Ovary (tissue), 9 donors: ENCODE measurements around the gene AGO3. TPM values are rescaled to one million over a fixed set of nuclear protein-coding genes. Genes with fewer than 3 reads are reported as not detected.

Experiments used
- DNase-seq, 5 donors: peaks; one replicate each; pipeline ENCODE4 v3.0.0-alpha.2; 2019 to 2020
- H3K27ac ChIP-seq, 2 donors: fragments of 200-600 bp; one replicate each; pipeline versions ENCODE4 v1.5.1 to v1.8.0; 2019 to 2022
- H3K27me3 ChIP-seq: fragments of 200-600 bp; one replicate; pipeline ENCODE4 v1.8.0; 2022
- H3K36me3 ChIP-seq: fragments of 200-600 bp; sonication (generic); one replicate; pipeline ENCODE4 v1.5.1; 2019
- H3K4me1 ChIP-seq: one replicate; pipeline ENCODE4 v1.8.1; 2013; ENCODE audit warnings: mild to moderate bottlenecking, moderate library complexity; ENCODE audit not compliant: insufficient read depth
- H3K4me3 ChIP-seq: fragments of 200-600 bp; sonication (generic); one replicate; pipeline ENCODE4 v1.5.1; 2017
- H3K9me3 ChIP-seq, 2 donors: fragments of 200-600 bp in 1 of 2; sonication (generic) in 1 of 2; one replicate each; pipeline versions ENCODE4 v1.5.1 to v1.8.1; 2013 to 2019; ENCODE audit warnings: mild to moderate bottlenecking in 1 of 2, moderate library complexity in 1 of 2
- CTCF ChIP-seq, 3 donors: fragments of 450-650 bp in 2 of 3; fragments of 200-600 bp in 1 of 3; IDR thresholded peaks; one replicate each; pipeline versions ENCODE4 v1.5.1 to v1.8.0; 2016 to 2022; ENCODE audit warnings: antibody characterized with exemption in 3 of 3, mild to moderate bottlenecking in 1 of 3
- EP300 ChIP-seq: sonication (generic); formaldehyde crosslinking; IDR thresholded peaks from one replicate; pipeline ENCODE4 v1.6.1; 2017; ENCODE audit warnings: antibody characterized with exemption
- POLR2A ChIP-seq: fragments of 450-650 bp; IDR thresholded peaks from one replicate; pipeline ENCODE4 v1.6.1; 2017; ENCODE audit warnings: antibody characterized with exemption, mild to moderate bottlenecking, moderate library complexity
- WGBS, 3 donors: extraction: QIAGEN DNeasy Blood & Tissue Kit in 1 of 3; methylation state at CpG; one replicate each; pipeline versions ENCODE4 v1.1.5 to v1.1.7; 2013 to 2017; 5-methylcytosine and 5-hydroxymethylcytosine counted together
- intact Hi-C, 4 donors: fragments of 100-400 bp; cut with DNase I; formaldehyde crosslinking; loops; one replicate each; pipeline versions ENCODE4 v1.11.0 to v1.15.1; 2022 to 2023
- polyA plus RNA-seq, 2 donors: library from polyadenylated mRNA; stranded (reverse); fragments of 200-250 nt in 1 of 2; fragments of 350-450 nt in 1 of 2; fragmentation: Illumina TruSeq in 1 of 2; extraction: RNeasy Lipid Tissue Mini Kit (QIAGEN cat#74804) in 1 of 2; gene quantifications; one replicate each; pipeline ENCODE4 v1.2.3, GENCODE V29; 2013 to 2014
- total RNA-seq, 7 donors: library from RNA; depleted of rRNA in 2 of 7; stranded (reverse); fragments of >200 nt in 2 of 7; fragmentation: NEBNext Ultra II Directional in 3 of 7; extraction: Animal tissue kit (Norgen Biotek cat#: 25700) in 3 of 7; gene quantifications; one replicate each; pipeline versions ENCODE4 v1.1.0 to v1.2.4, GENCODE V29; 2016 to 2023
- donor health status: DM: no; HTN: no; CAD: no; lungs with moderate emphysema.
- donor health status: DM: no; HTN: no; CAD: no.
- donor health status: Bipolar disorder and iron deficiency.
- donor health status: DM: yes; HTN: yes; CAD: no.
- donor health status: DM: no; HTN: no; CAD: no.
- donor health status: DM: yes; HTN: yes; CAD: no.

The AGO3 gene
- total and polyA plus RNA-seq, 9 donors, result 3.8 to 44.1 (median 30.7) TPM

GRCh38 chr1:35883635-35884101 is 47.2 kb upstream of the AGO3 start:
- intact Hi-C loops, result loop anchor here in 1 of 4 donors (5.0 kb wide), 1 partner anchor 204 kb away; the partner anchor contains the start of gene ADPRS
- peaks cover 4% of the 10 kb centered on the region for H3K4me1 ChIP-seq
- H3K27ac ChIP-seq, result peak overlapping the region; percentile 67 to 72
- H3K4me3 ChIP-seq, result peak overlapping the region; percentile 99
- peak; percentile 62 to 78 (median 71) for DNase-seq
- WGBS, 3 donors, result 0 to 1% (median 0%) methylated on average over 19 to 29 of the region's 29 CpGs
- no peaks in the 10 kb centered on the region for H3K36me3 ChIP-seq
- no peaks in the 10 kb centered on the region for H3K27me3 ChIP-seq
- TF ChIP-seq POLR2A (no peak), CTCF (IDR thresholded peaks at IDR 0.05) (no peak), EP300 (no peak)
- H3K9me3 ChIP-seq, result no peaks in the 10 kb centered on the region

GRCh38 chr1:35884934-35885333 is 46.0 kb upstream of the AGO3 start:
- no peak overlapping the region for H3K27ac ChIP-seq
- no peaks in the 10 kb centered on the region for H3K36me3 ChIP-seq
- TF ChIP-seq POLR2A (no peak), EP300 (no peak), CTCF (IDR thresholded peaks at IDR 0.05) (no peak)
- intact Hi-C loops, result loop anchor here in 1 of 4 donors (5.0 kb wide), 1 partner anchor 202 kb away; the partner anchor contains the start of gene ADPRS
- H3K4me1 ChIP-seq, result peaks cover 4% of the 10 kb centered on the region
- H3K4me3 ChIP-seq, result no peak overlapping the region
- no peaks in the 10 kb centered on the region for H3K9me3 ChIP-seq
- H3K27me3 ChIP-seq, result no peaks in the 10 kb centered on the region
- DNase-seq, result no peak
- 66 to 71% (median 68%) methylated on average over 2 of the region's 2 CpGs for WGBS, 3 donors

- Histone ChIP-seq H3K27ac (no peak overlapping the region), H3K36me3 (no peaks in the 10 kb centered on the region)
- intact Hi-C loops, result no loop called here
Measured at GRCh38 chr1:35885961-35886558, 44.8 kb upstream of the AGO3 start.

More at GRCh38 chr1:35885961-35886558, 44.8 kb upstream of the AGO3 start:
- no peak for TF ChIP-seq CTCF (IDR thresholded peaks at IDR 0.05)
- no peak for TF ChIP-seq EP300
- TF ChIP-seq POLR2A, result no peak
- no peak overlapping the region for H3K4me3 ChIP-seq
- H3K9me3 ChIP-seq, result no peaks in the 10 kb centered on the region
- H3K4me1 ChIP-seq, result peaks cover 4% of the 10 kb centered on the region
- whole genome bisulfite sequencing, 3 donors, result 62 to 65% (median 62%) methylated on average over 4 of the region's 4 CpGs
- no peaks in the 10 kb centered on the region for H3K27me3 ChIP-seq
- DNase-seq, result no peak
